BJ (cell line): Measurements from ENCODE around the gene RPGRIP1. TPM values are rescaled to one million over a fixed set of nuclear protein-coding genes. Genes with fewer than 3 reads are reported as not detected.

Experiments
- CTCF ChIA-PET: fragments of 350-600 bp; formaldehyde crosslinking; extraction: SDS; loops from one replicate; lab custom pipeline; 2021; ENCODE audit warnings: antibody characterized with exemption, inconsistent platforms; lab: Yijun Ruan, JAX
- POLR2A ChIA-PET: fragments of 300-600 bp; sonication (Branson Sonifier 250); formaldehyde crosslinking; extraction: SDS; loops from one replicate; lab custom pipeline; 2021; ENCODE audit warnings: antibody characterized with exemption; lab: Charles Lee
- DNase-seq: peaks from one replicate; pipeline ENCODE4 v3.0.0-alpha.2; 2011; ENCODE audit warnings: low read depth
- H3K27me3 ChIP-seq: 2 replicates; pipeline ENCODE4 v1.6.0; 2011; ENCODE audit warnings: low read length; ENCODE audit not compliant: control insufficient read depth, insufficient read depth
- H3K36me3 ChIP-seq: 2 replicates; pipeline ENCODE4 v1.5.1; 2011; ENCODE audit warnings: low read length; ENCODE audit not compliant: control insufficient read depth, insufficient read depth
- H3K4me3 ChIP-seq: 2 replicates; pipeline ENCODE4 v1.5.1; 2011; ENCODE audit warnings: low read depth, mild to moderate bottlenecking, control low read depth, low read length
- CTCF ChIP-seq: IDR thresholded peaks from 2 replicates; pipeline ENCODE4 v1.5.1; 2011; ENCODE audit warnings: low read depth, mild to moderate bottlenecking, control low read depth, inconsistent platforms, low read length, moderate library complexity; ENCODE audit not compliant: insufficient read depth
- polyA plus RNA-seq: library from polyadenylated mRNA; depleted of rRNA; stranded (reverse); fragments of >200 nt; gene quantifications from 2 replicates; pipeline ENCODE4 v1.2.3, GENCODE V29; 2011

Gene RPGRIP1
- polyA plus RNA-seq, 1 experiment: not detected

- Histone ChIP-seq H3K36me3 (peaks cover 8% of the 10 kb centered on the region), H3K27me3 (no peaks in the 10 kb centered on the region), H3K4me3 (no peak overlapping the region)
- ChIA-PET POLR2A (no interaction called here), CTCF (no interaction called here)
- DNase-seq: no peak
- no peak for TF ChIP-seq CTCF
Measured at GRCh38 chr14:21263284-21264024, 16.4 kb upstream of the RPGRIP1 start.

- peaks cover 8% of the 10 kb centered on the region for H3K36me3 ChIP-seq
- CTCF ChIA-PET: interaction anchor here (1.3 to 1.5 kb wide), 2 partner anchors 22 to 25 kb away, joined by 4 to 5 read pairs; no protein-coding TSS in a partner anchor
- H3K4me3 ChIP-seq: no peak overlapping the region
Measured at GRCh38 chr14:21264025-21264801, 15.7 kb upstream of the RPGRIP1 start.

GRCh38 chr14:21267431-21267845, 12.4 kb upstream of the RPGRIP1 start:
- H3K4me3 ChIP-seq: peak overlapping the region; percentile 71
- CTCF ChIA-PET: no interaction called here
- no peak for DNase-seq
- H3K36me3 ChIP-seq: peaks cover 3% of the 10 kb centered on the region
- POLR2A ChIA-PET: interaction anchor here (0.5 kb wide), 1 partner anchor 114 kb away, joined by 8 read pairs; no protein-coding TSS in a partner anchor
- no peak for TF ChIP-seq CTCF
- H3K27me3 ChIP-seq: no peaks in the 10 kb centered on the region

More at GRCh38 chr14:21264025-21264801, 15.7 kb upstream of the RPGRIP1 start:
- POLR2A ChIA-PET: no interaction called here
- H3K27me3 ChIP-seq: no peaks in the 10 kb centered on the region
- TF ChIP-seq CTCF: no peak
- DNase-seq: peak; percentile 42

- Histone ChIP-seq H3K27me3 (no peaks in the 10 kb centered on the region), H3K4me3 (peak overlapping the region; percentile 71), H3K36me3 (peaks cover 1% of the 10 kb centered on the region; the same call in 1 of the 2 replicates)
- CTCF ChIA-PET: no interaction called here
- TF ChIP-seq CTCF: no peak
- POLR2A ChIA-PET: no interaction called here
- DNase-seq: no peak
Measured at GRCh38 chr14:21267886-21268616, 11.8 kb upstream of the RPGRIP1 start.
